Neuronal stem cell (in vitro differentiated cells): Measurements from ENCODE around the gene ITGA11.

Experiments used
- DNase-seq: peaks from one replicate; pipeline ENCODE4 v3.0.0-alpha.2; 2013; ENCODE audit warnings: low spot score
- H2AFZ ChIP-seq: one replicate; pipeline ENCODE4 v1.6.1; 2013; ENCODE audit warnings: mild to moderate bottlenecking, low read length, inconsistent platforms
- H2AK5ac ChIP-seq: 2 replicates; pipeline ENCODE4 v1.6.1; 2013; ENCODE audit warnings: low read depth, mild to moderate bottlenecking, inconsistent platforms, low read length, moderate library complexity, mixed read lengths
- H2BK120ac ChIP-seq: 2 replicates; pipeline ENCODE4 v1.6.1; 2013; ENCODE audit warnings: low read depth, mild to moderate bottlenecking, inconsistent platforms, low read length, moderate library complexity, mixed read lengths
- H2BK12ac ChIP-seq: one replicate; pipeline ENCODE4 v1.6.1; 2013; ENCODE audit warnings: low read length, inconsistent platforms
- H2BK15ac ChIP-seq: 2 replicates; pipeline ENCODE4 v1.6.1; 2013; ENCODE audit warnings: mild to moderate bottlenecking, low read length, inconsistent platforms, mixed read lengths
- H2BK5ac ChIP-seq: one replicate; pipeline ENCODE4 v1.6.1; 2013; ENCODE audit warnings: inconsistent platforms, mild to moderate bottlenecking, low read length, moderate library complexity
- H3K14ac ChIP-seq: one replicate; pipeline ENCODE4 v1.6.1; 2013; ENCODE audit warnings: low read length, inconsistent platforms
- H3K18ac ChIP-seq: 2 replicates; pipeline ENCODE4 v1.6.1; 2013; ENCODE audit warnings: low read length, inconsistent platforms
- H3K23ac ChIP-seq: 2 replicates; pipeline ENCODE4 v1.6.1; 2013; ENCODE audit warnings: low read depth, mild to moderate bottlenecking, mixed read lengths, low read length, inconsistent platforms; ENCODE audit not compliant: poor library complexity
- H3K27ac ChIP-seq: replicated peaks from 3 replicates; pipeline ENCODE4 v1.5.1; 2013; ENCODE audit warnings: low read length, inconsistent platforms
- H3K27me3 ChIP-seq, 3 experiments: 2 replicates each; pipeline ENCODE4 v1.6.1; 2013; ENCODE audit warnings: low read length in 3 of 3, mild to moderate bottlenecking in 2 of 3, inconsistent platforms in 1 of 3, low read depth in 1 of 3, mixed read lengths in 1 of 3, moderate library complexity in 1 of 3; ENCODE audit not compliant: control insufficient read depth in 3 of 3, insufficient read depth in 3 of 3
- H3K36me3 ChIP-seq, 2 donors: replicated peaks in 1 of 2; 2 replicates each; pipeline ENCODE4 v1.6.1; 2013; ENCODE audit warnings: low read length in 2 of 2; ENCODE audit not compliant: control insufficient read depth in 2 of 2, insufficient read depth in 2 of 2
- H3K4ac ChIP-seq: 2 replicates; pipeline ENCODE4 v1.6.1; 2013; ENCODE audit warnings: inconsistent platforms, mild to moderate bottlenecking, low read length, moderate library complexity
- H3K4me1 ChIP-seq, 2 donors: 1 replicate in 1 of 2; 2 replicates in 1 of 2; pipeline ENCODE4 v1.6.1; 2013; ENCODE audit warnings: low read length in 2 of 2, low read depth in 1 of 2; ENCODE audit not compliant: control insufficient read depth in 2 of 2, insufficient read depth in 1 of 2
- H3K4me2 ChIP-seq: one replicate; pipeline ENCODE4 v1.6.1; 2013; ENCODE audit warnings: mild to moderate bottlenecking, low read length, inconsistent platforms; ENCODE audit not compliant: insufficient read depth, poor library complexity, severe bottlenecking
- H3K4me3 ChIP-seq, 2 donors: 2 replicates each; pipeline ENCODE4 v1.5.1; 2013; ENCODE audit warnings: low read length in 2 of 2, mild to moderate bottlenecking in 2 of 2, inconsistent platforms in 1 of 2, moderate library complexity in 1 of 2
- H3K79me1 ChIP-seq: one replicate; pipeline ENCODE4 v1.6.1; 2013; ENCODE audit warnings: low read depth, mild to moderate bottlenecking, inconsistent platforms, low read length, moderate library complexity
- H3K9ac ChIP-seq: one replicate; pipeline ENCODE4 v1.6.1; 2013; ENCODE audit warnings: mild to moderate bottlenecking, low read depth, low read length, inconsistent platforms; ENCODE audit not compliant: poor library complexity
- H3K9me3 ChIP-seq, 2 donors: replicated peaks in 1 of 2; 2 replicates each; pipeline versions ENCODE3 to v1.6.1; 2013; ENCODE audit warnings: low read length in 2 of 2, mild to moderate bottlenecking in 2 of 2, inconsistent platforms in 1 of 2, low read depth in 1 of 2, mixed read lengths in 1 of 2, moderate library complexity in 1 of 2; ENCODE audit not compliant: control insufficient read depth in 2 of 2, insufficient read depth in 1 of 2
- H4K8ac ChIP-seq: one replicate; pipeline ENCODE4 v1.6.1; 2013; ENCODE audit warnings: low read depth, mild to moderate bottlenecking, inconsistent platforms, low read length, moderate library complexity
- H4K91ac ChIP-seq: one replicate; pipeline ENCODE4 v1.6.1; 2013; ENCODE audit warnings: low read length, low read depth, mild to moderate bottlenecking, inconsistent platforms; ENCODE audit not compliant: poor library complexity
- WGBS, 2 donors: extraction: QIAGEN DNeasy Blood & Tissue Kit; methylation state at CpG; one replicate each; pipeline ENCODE4 v1.1.7; 2013; ENCODE audit warnings: missing lambda C conversion rate in 2 of 2, mixed read lengths in 1 of 2; ENCODE audit not compliant: insufficient read length in 2 of 2, insufficient replicate concordance in 1 of 2; ENCODE audit errors: extremely low coverage in 2 of 2; 5-methylcytosine and 5-hydroxymethylcytosine counted together

ITGA11 gene

GRCh38 chr15:68416158-68416535 lies 15.8 kb downstream of the ITGA11 start:
- Histone ChIP-seq H3K18ac (no peak overlapping the region), H3K23ac (no peak overlapping the region), H2AFZ (no peak overlapping the region), H3K14ac (no peak overlapping the region), H2BK120ac (no peak overlapping the region), H3K4me1 (peaks cover 4 to 19% of the 10 kb centered on the region in 2 donors), H3K36me3 (no peaks in the 10 kb centered on the region), H3K27me3 (peaks cover 0 to 28% (median 4%) of the 10 kb centered on the region in 3 experiments), H3K4me2 (no peak overlapping the region), H3K27ac (no peak overlapping the region), H2BK12ac (no peak overlapping the region), H2BK15ac (no peak overlapping the region), H3K79me1 (no peaks in the 10 kb centered on the region), H3K9ac (no peak overlapping the region), H4K8ac (no peak overlapping the region), H3K4ac (no peak overlapping the region), H3K4me3 (no peak overlapping the region), H2AK5ac (no peak overlapping the region), H4K91ac (no peak overlapping the region), H3K9me3 (no peaks in the 10 kb centered on the region), H2BK5ac (no peak overlapping the region)
- WGBS, 2 donors, result no CpG with 5 or more reads among the region's 4 CpGs
- DNase-seq, result no peak

GRCh38 chr15:68415501-68416157 lies 16.3 kb downstream of the ITGA11 start:
- no peak for DNase-seq

GRCh38 chr15:68415061-68415460 lies 16.9 kb downstream of the ITGA11 start:
- DNase-seq, result no peak
- Histone ChIP-seq H3K9me3 (no peaks in the 10 kb centered on the region), H3K4me3 (no peak overlapping the region), H3K23ac (no peak overlapping the region), H3K9ac (no peak overlapping the region), H3K79me1 (no peaks in the 10 kb centered on the region), H2AK5ac (no peak overlapping the region), H3K27me3 (peaks cover 0 to 28% (median 4%) of the 10 kb centered on the region in 3 experiments), H3K4ac (no peak overlapping the region), H3K14ac (no peak overlapping the region), H3K4me2 (no peak overlapping the region), H4K8ac (no peak overlapping the region), H2BK5ac (no peak overlapping the region), H3K27ac (no peak overlapping the region), H4K91ac (no peak overlapping the region), H3K36me3 (no peaks in the 10 kb centered on the region), H2BK12ac (no peak overlapping the region), H2BK120ac (peak overlapping the region; percentile 7), H2AFZ (no peak overlapping the region), H3K18ac (no peak overlapping the region), H3K4me1 (peaks cover 0 to 13% of the 10 kb centered on the region in 2 donors), H2BK15ac (no peak overlapping the region)
- no CpG with 5 or more reads among the region's 7 CpGs for WGBS, 2 donors

More at GRCh38 chr15:68415501-68416157, 16.3 kb downstream of the ITGA11 start:
- Histone ChIP-seq H3K79me1 (no peaks in the 10 kb centered on the region), H3K36me3 (no peaks in the 10 kb centered on the region), H3K23ac (no peak overlapping the region), H2AFZ (no peak overlapping the region), H3K4me2 (no peak overlapping the region), H3K9ac (no peak overlapping the region), H3K9me3 (no peaks in the 10 kb centered on the region), H3K4me3 (no peak overlapping the region), H4K8ac (no peak overlapping the region), H2BK120ac (no peak overlapping the region), H2BK12ac (no peak overlapping the region), H3K27ac (no peak overlapping the region), H3K27me3 (peaks cover 0 to 28% (median 4%) of the 10 kb centered on the region in 3 experiments), H2BK15ac (no peak overlapping the region), H3K4me1 (peaks cover 4 to 16% of the 10 kb centered on the region in 2 donors), H3K4ac (no peak overlapping the region), H3K14ac (no peak overlapping the region), H4K91ac (no peak overlapping the region), H3K18ac (no peak overlapping the region), H2BK5ac (no peak overlapping the region), H2AK5ac (no peak overlapping the region)
- no CpG with 5 or more reads among the region's 6 CpGs for WGBS, 2 donors

- H4K91ac ChIP-seq, result no peak overlapping the region
- H2AFZ ChIP-seq, result no peak overlapping the region
- no peaks in the 10 kb centered on the region for H3K36me3 ChIP-seq
- DNase-seq, result no peak
- H2BK15ac ChIP-seq, result no peak overlapping the region
- no peak overlapping the region for H2BK12ac ChIP-seq
- no peaks in the 10 kb centered on the region for H3K9me3 ChIP-seq
- no peak overlapping the region for H3K18ac ChIP-seq
- no peak overlapping the region for H3K27ac ChIP-seq
- H3K4me1 ChIP-seq, result peaks cover 0 to 10% of the 10 kb centered on the region in 2 donors
- H3K27me3 ChIP-seq, result peaks cover 0 to 28% (median 4%) of the 10 kb centered on the region in 3 experiments
- H3K79me1 ChIP-seq, result no peaks in the 10 kb centered on the region
- peak overlapping the region; percentile 7 for H2BK120ac ChIP-seq
- no peak overlapping the region for H3K4me2 ChIP-seq
- peak overlapping the region; percentile 36 for H2AK5ac ChIP-seq
- H3K14ac ChIP-seq, result no peak overlapping the region
- H3K4ac ChIP-seq, result no peak overlapping the region
- H4K8ac ChIP-seq, result no peak overlapping the region
- no peak overlapping the region for H3K4me3 ChIP-seq
- H3K23ac ChIP-seq, result no peak overlapping the region
- WGBS, 2 donors, result no CpG with 5 or more reads among the region's 8 CpGs
- no peak overlapping the region for H2BK5ac ChIP-seq
- no peak overlapping the region for H3K9ac ChIP-seq
Observed at GRCh38 chr15:68414591-68414990, 17.4 kb downstream of the ITGA11 start.
